Cardiac septum (tissue), 1 donor: ENCODE measurements around the gene RGP1. TPM values are rescaled to one million over a fixed set of nuclear protein-coding genes. Genes with fewer than 3 reads are reported as not detected.
A peak's percentile ranks its signal among the peaks of the same experiment; 100 is the strongest.

Source experiments
- DNase-seq: peaks from one replicate; pipeline ENCODE4 v3.0.0-alpha.2; 2020; ENCODE audit warnings: low spot score
- intact Hi-C: fragments of 100-400 bp; cut with DNase I; formaldehyde crosslinking; loops from one replicate; pipeline ENCODE4 v1.14.0; 2022
- total RNA-seq: library from RNA; stranded (reverse); fragmentation: NEBNext Ultra II Directional; extraction: Animal tissue kit (Norgen Biotek cat#: 25700); gene quantifications from one replicate; pipeline ENCODE4 v1.2.1, GENCODE V29; 2021
- donor health status: DM: no; HTN: no; CAD: no.

The RGP1 gene
- total RNA-seq, 1 donor from 2014 or later, result 40.0 TPM

DNA sequence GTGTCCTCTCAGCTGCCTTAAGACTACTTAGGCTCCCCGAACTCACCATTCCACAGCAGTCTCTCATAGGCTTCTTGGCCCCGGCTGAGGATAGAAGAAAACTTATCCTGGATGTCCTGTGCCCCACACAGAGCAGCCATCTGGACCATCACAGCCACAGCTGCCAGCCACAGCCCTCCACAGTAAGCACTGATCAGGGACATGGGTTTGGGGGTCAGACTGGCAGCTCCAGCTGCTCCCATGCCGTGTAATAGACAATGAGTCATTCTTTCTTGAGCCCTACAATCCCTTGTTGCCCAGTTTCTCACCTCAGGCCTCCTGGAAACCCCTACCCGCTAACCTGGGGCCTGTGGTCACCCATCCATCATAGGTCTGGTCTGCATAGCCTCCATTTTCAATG is 10.9 kb upstream of the RGP1 start:
- intact Hi-C loops, result no loop called here
- no peak for DNase-seq

DNA sequence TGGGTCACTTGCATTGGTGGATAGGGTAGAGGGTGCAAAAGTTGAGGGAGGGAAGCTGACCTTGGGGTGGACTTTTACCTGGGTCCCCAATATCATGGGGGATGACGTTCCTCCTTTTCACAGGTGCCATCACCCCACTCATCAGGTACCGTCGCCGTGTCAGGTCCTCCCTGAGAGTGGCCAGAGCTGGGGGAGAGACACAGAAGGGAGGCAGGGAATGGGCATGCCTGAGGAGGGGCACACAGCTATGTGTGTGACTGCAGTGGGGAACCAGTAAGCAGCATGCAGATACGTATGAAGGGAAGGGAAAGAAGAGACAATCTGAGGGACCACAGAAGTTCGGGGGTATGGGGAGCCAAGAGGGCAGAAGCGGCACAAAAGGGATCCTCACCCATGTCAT is 10.2 kb upstream of the RGP1 start:
- DNase-seq, result no peak
- intact Hi-C loops, result no loop called here

DNA sequence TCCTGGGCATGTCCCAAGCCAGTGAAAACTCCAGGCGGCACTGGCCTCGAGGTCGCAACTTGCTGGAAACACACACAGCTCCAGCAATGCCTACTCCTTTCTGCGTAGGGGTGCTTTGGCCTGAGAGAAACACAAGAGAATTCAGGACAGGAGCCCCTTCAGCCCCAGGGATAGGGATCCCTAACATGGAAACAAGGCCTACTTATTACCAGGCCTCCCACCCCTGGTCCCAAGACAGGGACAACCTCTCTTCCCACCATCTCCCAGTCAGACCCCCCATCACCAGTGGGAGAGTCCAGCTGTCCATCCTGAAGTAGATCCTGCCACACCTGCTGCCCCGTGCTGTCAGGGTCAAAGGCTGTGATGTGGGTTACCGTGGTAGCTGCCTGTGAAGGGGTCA is 8.8 kb upstream of the RGP1 start:
- intact Hi-C loops, result no loop called here
- DNase-seq, result no peak

DNA sequence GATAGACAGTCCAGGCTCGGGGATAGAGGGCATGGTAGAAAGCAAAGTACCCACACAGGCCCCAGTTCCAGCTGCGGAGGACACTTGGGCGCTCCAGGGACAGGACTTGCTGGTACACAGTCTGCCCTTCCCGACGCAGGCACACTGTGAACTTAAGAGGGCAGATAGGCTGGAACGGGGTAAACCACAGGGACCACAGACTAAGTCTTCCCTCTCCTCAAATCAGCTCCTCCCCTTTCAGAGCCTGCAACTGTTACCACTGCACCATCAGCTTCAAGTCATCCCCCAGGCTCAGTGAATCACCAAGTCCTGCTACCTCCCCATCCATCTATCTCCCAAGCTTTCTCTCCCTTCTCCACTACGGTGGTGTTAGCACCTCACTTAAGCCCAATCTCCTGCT is 7.3 kb upstream of the RGP1 start:
- intact Hi-C loops, result no loop called here
- DNase-seq, result no peak

- intact Hi-C loops, result no loop called here
- no peak for DNase-seq
Measured at GRCh38 chr9:35743452-35743851, 5.6 kb upstream of the RGP1 start.

DNA sequence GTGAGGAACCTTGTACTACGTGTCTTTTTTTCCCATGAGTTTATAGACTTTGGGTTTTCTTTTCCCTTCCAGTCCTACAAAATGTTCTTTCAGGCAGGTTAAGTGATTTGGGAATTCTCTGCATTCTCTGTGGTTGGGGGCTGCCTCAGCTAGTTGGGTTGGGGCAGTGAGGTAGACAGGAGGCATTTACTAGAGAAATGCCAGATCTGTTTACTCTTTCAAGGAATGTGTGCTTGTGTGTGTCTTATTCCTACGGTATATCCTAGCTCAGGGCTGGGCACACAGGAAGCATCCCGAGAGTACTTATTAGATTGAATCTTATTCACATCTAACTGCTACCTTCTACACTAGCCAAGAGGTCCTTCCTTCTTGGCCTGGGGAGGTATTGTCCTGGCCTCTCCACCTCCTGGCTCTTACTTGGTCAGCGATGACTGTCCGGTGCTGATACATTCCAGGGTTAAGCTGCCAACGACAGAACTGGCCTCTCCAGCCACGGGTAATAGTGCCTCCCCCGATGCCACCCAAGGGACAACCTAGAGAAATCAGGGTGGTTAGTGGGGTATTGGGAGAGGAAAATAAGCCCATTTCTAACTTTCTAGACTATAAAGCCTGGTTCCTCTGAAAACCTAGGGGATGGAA is 5.1 kb upstream of the RGP1 start:
- intact Hi-C loops, result no loop called here
- no peak for DNase-seq

- intact Hi-C loops, result loop anchor here (5.0 kb wide), 1 partner anchor 42 kb away; no protein-coding TSS in a partner anchor
Measured at GRCh38 chr9:35745569-35745968, 3.5 kb upstream of the RGP1 start.

GRCh38 chr9:35746583-35746982 is 2.5 kb upstream of the RGP1 start:
- DNase-seq, result no peak
- intact Hi-C loops, result loop anchor here (5.0 kb wide), 1 partner anchor 41 kb away; no protein-coding TSS in a partner anchor

More at GRCh38 chr9:35745569-35745968, 3.5 kb upstream of the RGP1 start:
- no peak for DNase-seq

GRCh38 chr9:35748242-35748857 is 737 bp upstream of the RGP1 start:
- intact Hi-C loops, result loop anchor here (2.0 to 5.0 kb wide), 2 partner anchors 16 to 39 kb away; partner anchors contain the start of genes CREB3 and TLN1

GRCh38 chr9:35749515-35750255 is 598 bp downstream of the RGP1 start:
- intact Hi-C loops, result loop anchor here (2.0 to 5.0 kb wide), 2 partner anchors 17 to 38 kb away; partner anchors contain the start of genes CREB3 and TLN1
- DNase-seq, result no peak

More at GRCh38 chr9:35748242-35748857, 737 bp upstream of the RGP1 start:
- no peak for DNase-seq

DNA sequence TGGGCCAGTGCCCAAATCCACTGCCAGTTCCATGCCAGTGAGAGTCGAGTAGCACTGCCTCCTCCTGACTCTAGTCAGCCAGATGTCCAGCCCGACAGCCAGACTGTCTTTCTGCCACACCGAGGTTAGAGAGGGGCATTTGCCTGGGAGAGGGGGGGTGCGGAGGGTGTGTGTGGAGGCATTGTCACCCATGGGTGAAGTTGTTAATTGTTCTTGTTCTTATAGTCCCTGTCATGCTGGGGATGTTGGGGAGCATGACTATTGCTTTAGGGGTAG is 1.1 kb downstream of the RGP1 start:
- intact Hi-C loops, result no loop called here
- no peak for DNase-seq

DNA sequence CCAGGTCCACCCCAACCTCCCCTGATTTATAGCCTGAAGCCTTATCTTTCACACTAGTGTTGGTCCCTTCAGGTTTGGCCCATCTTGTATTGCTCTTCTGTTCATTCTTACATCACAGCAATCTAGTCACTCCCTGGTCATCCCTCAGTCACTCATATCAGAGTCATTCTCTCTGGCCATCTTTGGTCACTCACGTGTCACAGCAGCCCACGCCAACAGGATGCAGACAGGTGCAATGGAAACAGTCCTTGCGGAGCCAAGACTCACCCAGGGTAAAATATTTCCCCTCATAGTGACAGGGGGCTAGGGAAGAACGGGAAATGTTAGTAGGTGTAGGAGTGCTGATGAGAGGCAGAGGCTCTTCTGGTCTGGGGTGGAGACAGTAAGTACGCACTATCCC is 4.4 kb downstream of the RGP1 start:
- intact Hi-C loops, result no loop called here
- DNase-seq, result no peak

DNA sequence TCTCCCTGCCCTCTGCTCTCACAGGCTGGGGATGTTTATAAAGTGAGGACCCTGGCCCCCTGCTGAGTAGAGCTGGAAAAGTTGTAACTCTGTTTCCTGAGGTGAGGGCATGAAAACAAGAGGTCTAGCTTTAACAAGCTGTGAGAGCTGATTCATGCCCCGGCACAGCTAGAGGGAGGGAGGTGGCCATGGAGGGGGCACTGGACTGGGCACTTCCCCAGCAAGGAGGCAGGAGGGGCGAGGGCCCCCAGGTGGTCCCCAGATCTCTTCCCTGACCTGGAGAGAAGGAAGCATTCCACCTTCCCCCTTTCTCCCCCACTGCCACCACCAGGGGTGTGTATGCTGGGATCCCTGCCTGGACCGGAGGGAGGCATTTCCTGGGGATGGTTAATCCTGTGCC is 5.2 kb downstream of the RGP1 start, which contains the start of gene MSMP:
Gene MSMP, minus strand, starts transcription at position 13 of the 400 bp plus-strand sequence. CDS start 147 bp downstream, outside the sequence.
- intact Hi-C loops, result no loop called here
- DNase-seq, result no peak

- intact Hi-C loops, result no loop called here
Measured at GRCh38 chr9:35755071-35755470, 6.0 kb downstream of the RGP1 start.

DNA sequence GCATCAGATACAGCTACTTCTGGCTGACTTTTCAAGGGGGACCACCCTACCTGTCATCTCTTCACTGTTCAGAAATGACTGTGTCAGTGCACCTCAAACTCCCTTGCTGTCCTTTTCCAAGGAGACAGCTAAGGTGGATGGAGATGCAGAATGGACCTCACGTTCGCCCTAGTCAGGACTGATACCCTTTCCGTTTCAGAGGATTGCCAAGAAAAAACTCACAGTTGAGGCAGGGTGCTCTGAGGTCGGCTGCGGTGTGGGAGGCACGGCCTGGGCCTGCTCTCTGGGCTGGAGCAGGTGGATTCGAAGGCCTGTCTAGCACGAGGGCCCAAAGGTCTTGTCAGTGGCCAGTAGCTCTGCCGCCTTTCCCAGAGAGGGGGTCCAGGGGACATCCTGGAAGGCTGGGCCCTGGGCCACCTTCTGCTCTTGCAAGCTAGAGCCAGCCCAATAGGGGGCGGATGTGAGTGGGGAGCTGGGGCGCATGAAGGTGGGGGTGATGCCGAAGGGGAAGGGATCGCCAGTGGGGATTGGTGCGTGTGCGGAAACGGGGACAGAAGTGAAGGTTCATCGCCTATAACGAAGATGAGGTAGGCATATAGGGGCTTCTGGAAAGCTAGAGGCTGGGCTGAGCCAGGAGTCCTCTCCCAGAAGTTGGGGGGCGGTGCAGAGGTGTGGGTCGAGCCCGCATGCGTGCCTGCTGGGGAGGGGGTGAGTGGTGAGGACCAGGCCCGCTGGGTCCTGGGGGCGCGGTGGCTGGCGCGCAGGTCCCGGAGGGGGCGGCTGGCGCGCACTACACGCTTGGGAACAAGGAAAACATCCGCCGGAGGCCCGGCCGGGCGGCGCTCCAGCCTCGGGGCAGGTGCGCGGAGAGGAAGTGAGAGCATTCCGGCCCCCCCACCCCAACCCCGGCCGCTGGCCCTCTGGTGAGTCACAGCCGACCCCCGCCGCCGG is 7.5 kb downstream of the RGP1 start:
- intact Hi-C loops, result no loop called here
- peak; percentile 83 for DNase-seq

More at GRCh38 chr9:35755071-35755470, 6.0 kb downstream of the RGP1 start:
- no peak for DNase-seq

DNA sequence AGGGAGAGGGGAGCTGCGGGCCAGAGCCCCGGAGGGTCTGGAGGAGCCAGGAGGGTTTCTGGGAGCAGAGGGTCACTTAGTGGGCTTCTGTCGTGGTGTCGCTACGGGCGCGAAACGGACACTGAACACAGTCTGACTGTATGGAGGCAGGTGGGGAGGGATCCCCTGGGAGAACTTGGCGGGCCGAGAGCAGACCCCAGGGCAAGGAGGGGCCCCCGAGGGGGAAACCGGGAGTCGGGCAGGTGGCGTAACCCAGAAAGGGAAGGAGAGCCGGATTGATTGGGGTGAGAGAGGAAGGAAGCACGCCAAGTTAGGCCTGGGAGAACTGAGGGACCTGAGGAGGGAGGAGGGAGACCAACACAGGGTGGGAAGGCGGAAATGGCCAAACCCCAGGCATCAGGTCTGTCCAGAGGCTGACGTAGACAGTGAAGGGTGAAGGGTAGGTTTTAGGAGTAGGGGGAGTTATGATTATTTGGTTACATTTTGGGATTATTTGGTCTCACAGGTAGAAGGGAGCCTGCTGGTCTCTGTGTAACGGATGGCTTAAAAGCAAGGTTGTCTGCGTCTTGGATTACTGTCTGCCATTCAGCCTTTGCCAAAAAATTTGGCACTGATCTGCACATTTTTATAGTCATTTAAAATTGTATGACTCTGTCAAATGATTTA is 8.3 kb downstream of the RGP1 start:
- intact Hi-C loops, result no loop called here
- no peak for DNase-seq

- intact Hi-C loops, result no loop called here
- DNase-seq, result no peak
Measured at GRCh38 chr9:35757892-35758275, 8.8 kb downstream of the RGP1 start.

- intact Hi-C loops, result no loop called here
Measured at GRCh38 chr9:35758475-35759050, 9.5 kb downstream of the RGP1 start.

GRCh38 chr9:35759795-35760194 is 10.7 kb downstream of the RGP1 start:
- no peak for DNase-seq
- intact Hi-C loops, result no loop called here

More at GRCh38 chr9:35758475-35759050, 9.5 kb downstream of the RGP1 start:
- no peak for DNase-seq
